ENCODE measurements around the gene CASK. TPM values are rescaled to one million over a fixed set of nuclear protein-coding genes. Genes with fewer than 3 reads are reported as not detected.

CASK gene
- total and polyA plus RNA-seq, 2 of the 13 experiments (the other 11 are each of a cell fraction or from before 2014, with no cell fraction given), result 14.5 to 16.0 TPM

- ChIA-PET POLR2A (no interaction called here), CTCF (ENCODE audit: low intra/inter-chr PET ratio, low total read pairs) (no interaction called here)
- whole genome bisulfite sequencing (ENCODE audit: low lambda C conversion rate), result 0% methylated on average over 2 of the region's 2 CpGs
- Histone ChIP-seq H3K27me3 (ENCODE audit: control insufficient read depth in 1 of 2, insufficient read depth in 2 of 2, low read length in 2 of 2) (no peaks in the 10 kb centered on the region), H3K79me2 (ENCODE audit: insufficient read depth, low read length) (no peaks in the 10 kb centered on the region), H3K4me3 (replicated peaks in 1 of 3; ENCODE audit: insufficient read depth in 1 of 3, low read depth in 2 of 3, low read length in 3 of 3) (no peak overlapping the region), H3K9me3 (ENCODE audit: low read length) (no peaks in the 10 kb centered on the region), H3K4me1 (ENCODE audit: insufficient read depth, low read length) (peaks cover 56% of the 10 kb centered on the region), H2AFZ (ENCODE audit: low read length) (no peak overlapping the region), H3K4me2 (ENCODE audit: low read depth, low read length) (peak overlapping the region; percentile 7; the same call in 1 of the 2 replicates), H4K20me1 (ENCODE audit: insufficient read depth, low read length) (no peaks in the 10 kb centered on the region), H3K27ac (ENCODE audit: extremely low read length, insufficient read depth, low read length) (no peak overlapping the region), H3K9ac (ENCODE audit: insufficient read depth, low read depth, low read length) (no peak overlapping the region), H3K36me3 (replicated peaks in 1 of 2; ENCODE audit: control insufficient read depth in 1 of 2, insufficient read depth in 2 of 2, low read length in 2 of 2) (no peaks in the 10 kb centered on the region)
- FAIRE-seq (no peak), ATAC-seq (no peak), DNase-seq (ENCODE audit: low spot score) (no peak)
- intact Hi-C loops (cut with micrococcal nuclease; ENCODE audit: unreplicated experiment) (no loop called here), in situ Hi-C loops (cut with HindIII; ENCODE audit: extremely low pct_ligation_motif_present, low pct_unique_long_range_greater_than_20kb) (no loop called here)
- no TSS peak for BruUV-seq (replicated peaks)
- TF ChIP-seq KDM4B (CRISPR knock-in tag; IDR thresholded peaks at IDR 0.05), result no peak
- no peak for TF ChIP-seq ZNF280D (CRISPR knock-in tag; IDR thresholded peaks at IDR 0.05)
- TF ChIP-seq ZNF263 (CRISPR knock-in tag; IDR thresholded peaks at IDR 0.05), result peak; percentile 67; the same call in 1 of the 2 replicates
- TF ChIP-seq MAFF (IDR thresholded peaks at IDR 0.05; ENCODE audit: low read depth, low read length), result no peak
- no peak for TF ChIP-seq ZNF672 (CRISPR knock-in tag; IDR thresholded peaks at IDR 0.05)
Observed at GRCh38 chrX:41471786-41472185, 451.6 kb downstream of the CASK start.

- no peak overlapping the region for H3K9ac ChIP-seq (ENCODE audit: insufficient read depth, low read depth, low read length)
- H3K4me2 ChIP-seq (ENCODE audit: low read depth, low read length), result 0 out of 2 replicates have a peak overlapping the region, but pooled peaks have one; percentile 1
- H3K4me3 ChIP-seq (replicated peaks in 1 of 3; ENCODE audit: insufficient read depth in 1 of 3, low read depth in 2 of 3, low read length in 3 of 3), result no peak overlapping the region
- H3K79me2 ChIP-seq (ENCODE audit: insufficient read depth, low read length), result no peaks in the 10 kb centered on the region
- no peaks in the 10 kb centered on the region for H3K27me3 ChIP-seq (ENCODE audit: control insufficient read depth in 1 of 2, insufficient read depth in 2 of 2, low read length in 2 of 2)
- no TSS peak for BruUV-seq (replicated peaks)
- H3K36me3 ChIP-seq (replicated peaks in 1 of 2; ENCODE audit: control insufficient read depth in 1 of 2, insufficient read depth in 2 of 2, low read length in 2 of 2), result no peaks in the 10 kb centered on the region
- no peak overlapping the region for H3K27ac ChIP-seq (ENCODE audit: extremely low read length, insufficient read depth, low read length)
- no peaks in the 10 kb centered on the region for H4K20me1 ChIP-seq (ENCODE audit: insufficient read depth, low read length)
- DNase-seq (ENCODE audit: low spot score) (no peak), ATAC-seq (no peak), FAIRE-seq (no peak)
- CTCF ChIA-PET (ENCODE audit: low intra/inter-chr PET ratio, low total read pairs), result no interaction called here
- H3K9me3 ChIP-seq (ENCODE audit: low read length), result no peaks in the 10 kb centered on the region
- in situ Hi-C loops (cut with HindIII; ENCODE audit: extremely low pct_ligation_motif_present, low pct_unique_long_range_greater_than_20kb), result no loop called here
- no peak overlapping the region for H2AFZ ChIP-seq (ENCODE audit: low read length)
- peaks cover 49% of the 10 kb centered on the region for H3K4me1 ChIP-seq (ENCODE audit: insufficient read depth, low read length)
- POLR2A ChIA-PET, result no interaction called here
- TF ChIP-seq ATRX (CRISPR knock-in tag; IDR thresholded peaks at IDR 0.05; ENCODE audit: borderline replicate concordance) (no peak), ZNF10 (CRISPR knock-in tag; IDR thresholded peaks at IDR 0.05; ENCODE audit: borderline replicate concordance, low read depth) (no peak), NBN (conservative IDR thresholded peaks at IDR 0.05) (no peak), ZNF616 (CRISPR knock-in tag; IDR thresholded peaks at IDR 0.05; ENCODE audit: low read depth) (no peak), ZNF839 (CRISPR knock-in tag; IDR thresholded peaks at IDR 0.05; ENCODE audit: borderline replicate concordance) (no peak), MTA3 (CRISPR knock-in tag; IDR thresholded peaks at IDR 0.05) (no peak), ZNF30 (CRISPR knock-in tag; IDR thresholded peaks at IDR 0.05) (no peak), FIP1L1 (IDR thresholded peaks at IDR 0.05; ENCODE audit: borderline replicate concordance, insufficient read depth, low read depth, low read length) (no peak), IRF2 (CRISPR knock-in tag; IDR thresholded peaks at IDR 0.05) (no peak), IKZF1 (IDR thresholded peaks at IDR 0.05) (no peak), RBM39 (IDR thresholded peaks at IDR 0.05; ENCODE audit: low read depth, low read length, poor library complexity, severe bottlenecking) (no peak)
- intact Hi-C loops (cut with micrococcal nuclease; ENCODE audit: unreplicated experiment), result no loop called here
- WGBS (ENCODE audit: low lambda C conversion rate), result 43% methylated on average over 5 of the region's 7 CpGs
Observed at GRCh38 chrX:41470706-41471105, 452.6 kb downstream of the CASK start.

Data from HepG2 (cell line).